ENCODE results near the gene NLRP1. TPM values are rescaled to one million over a fixed set of nuclear protein-coding genes. Genes with fewer than 3 reads are reported as not detected.
A peak's percentile ranks its signal among the peaks of the same experiment; 100 is the strongest.

Gene NLRP1
- total and polyA plus RNA-seq, 9 of the 15 experiments (the other 6 are each of a cell fraction or from before 2014, with no cell fraction given) = 4.0 to 69.4 (median 27.7) TPM

DNA sequence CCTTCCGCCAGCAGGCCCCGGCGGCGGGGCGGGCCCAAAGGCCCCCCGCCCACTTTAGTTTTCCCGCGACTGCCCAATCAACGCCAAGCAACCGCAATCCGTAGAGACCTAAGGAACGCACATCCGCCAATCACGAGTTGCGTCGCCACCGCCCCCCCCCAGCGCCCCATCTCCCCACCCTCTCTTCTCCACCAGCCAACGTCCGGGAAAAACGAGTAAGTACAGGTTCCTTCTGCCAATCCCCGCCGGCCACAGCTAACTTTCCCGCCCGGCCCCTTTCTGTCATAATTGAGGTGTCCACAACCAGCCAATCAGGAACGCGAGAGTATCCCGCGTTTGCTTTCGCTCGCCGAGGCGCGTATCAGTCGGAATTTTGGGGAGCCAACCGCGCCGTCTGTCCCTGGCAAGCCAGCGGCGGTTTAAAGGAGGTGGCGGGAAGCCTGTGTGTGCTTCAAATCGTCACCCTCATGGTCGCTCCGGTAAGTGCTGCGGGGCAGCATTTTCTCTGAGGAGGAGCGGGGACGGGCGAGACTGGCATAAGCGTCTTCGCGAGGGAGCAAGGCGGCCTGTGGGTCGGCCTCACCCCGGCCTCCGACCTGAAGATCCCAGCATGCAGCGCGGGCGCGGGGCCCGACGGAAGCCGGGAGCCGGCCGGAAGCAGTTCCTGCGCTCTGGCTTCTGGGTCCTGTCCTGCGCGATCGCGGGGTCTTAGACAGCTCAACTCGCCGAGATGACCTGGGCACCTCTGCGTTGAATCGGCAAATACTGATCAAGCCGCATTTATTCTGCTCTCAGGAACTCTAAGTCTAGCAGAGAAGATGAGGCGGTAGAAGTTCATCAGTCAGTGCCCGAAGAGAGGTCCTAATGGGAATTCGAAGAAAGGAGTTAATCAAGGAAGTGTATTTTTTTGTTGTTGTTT lies 97.8 kb downstream of the NLRP1 start, which contains the start of gene MIS12 (continued):
- TF ChIP-seq YY1 (IDR thresholded peaks at IDR 0.05; ENCODE audit: borderline replicate concordance in 1 of 3, control insufficient read depth in 1 of 3, extremely low read depth in 1 of 3, insufficient read depth in 3 of 3, insufficient read length in 1 of 3, insufficient replicate concordance in 2 of 3, low read depth in 1 of 3, low read length in 2 of 3) (peak in 1 of 3 experiments; percentile 52), ETS1 (conservative IDR thresholded peaks at IDR 0.05; ENCODE audit: control insufficient read depth, low read depth, low read length) (no peak), PHB (CRISPR knock-in tag; IDR thresholded peaks at IDR 0.05) (no peak), RFX7 (CRISPR knock-in tag; IDR thresholded peaks at IDR 0.05) (no peak), GABPA (tag; conservative IDR thresholded peaks at IDR 0.05; ENCODE audit: low read depth) (peak; percentile 82), SIN3A (IDR thresholded peaks at IDR 0.05; ENCODE audit: borderline replicate concordance in 2 of 2, control insufficient read depth in 1 of 2, low read depth in 2 of 2, low read length in 2 of 2) (no peak), BCLAF1 (IDR thresholded peaks at IDR 0.05; ENCODE audit: borderline replicate concordance in 1 of 2, control insufficient read depth in 1 of 2, low read depth in 2 of 2, low read length in 1 of 2) (no peak), THRB (CRISPR knock-in tag; conservative IDR thresholded peaks at IDR 0.05) (no peak), AFF4 (CRISPR knock-in tag; IDR thresholded peaks at IDR 0.05) (peak; percentile 87), EZH2 (IDR thresholded peaks at IDR 0.05; ENCODE audit: borderline replicate concordance, low read depth, low read length) (no peak), SOX6 (IDR thresholded peaks at IDR 0.05) (peak; percentile 46; the same call in 1 of the 2 replicates), ZNF143 (CRISPR knock-in tag; IDR thresholded peaks at IDR 0.05) (peak; percentile 79), RNF2 (IDR thresholded peaks at IDR 0.05) (peak; percentile 60; the same call in 1 of the 2 replicates), NBN (IDR thresholded peaks at IDR 0.05; ENCODE audit: low read depth) (peak; percentile 51; the same call in 1 of the 2 replicates)

Data from K562 (cell line).